ENCODE measurements around the gene RASL10A. TPM values are rescaled to one million over a fixed set of nuclear protein-coding genes. Genes with fewer than 3 reads are reported as not detected.

RASL10A gene
- total and polyA plus RNA-seq, 7 donors, result 0.32 to 3.3 (median 0.80) TPM

- TF ChIP-seq CTCF (IDR thresholded peaks at IDR 0.05), result no peak
- DNase-seq (no peak), ATAC-seq (peak in 1 of 4 donors; percentile 39)
- 36 to 46% (median 46%) methylated on average over 12 to 14 of the region's 14 CpGs for WGBS, 3 donors
- H3K4me3 ChIP-seq, result no peak overlapping the region
- peak overlapping the region; percentile 34 for H3K27ac ChIP-seq
- no peaks in the 10 kb centered on the region for H3K9me3 ChIP-seq
- no peaks in the 10 kb centered on the region for H3K27me3 ChIP-seq (ENCODE audit: insufficient read depth in 3 of 3, low read length in 2 of 3)
- intact Hi-C loops (cut with DNase I), result no loop called here
- peaks cover 23% of the 10 kb centered on the region for H3K4me1 ChIP-seq
- peaks cover 0 to 41% of the 10 kb centered on the region in 2 donors for H3K36me3 ChIP-seq (ENCODE audit: insufficient read depth in 1 of 2, low read depth in 1 of 2)
These were observed 51.7 kb downstream of the RASL10A start for GRCh38 chr22:29263791-29264276.

Other genes starting within 250 kb of the RASL10A start
- 10 to 100 TPM; 17.5 to 68.2 (median 38.0) TPM for gene KREMEN1, start 242.7 kb downstream of the RASL10A start, total RNA-seq
- 10 to 100 TPM in 1 of 3 donors, 1 to 10 TPM in 2; 7.7 to 13.9 (median 8.8) TPM for gene KREMEN1, start 242.7 kb downstream of the RASL10A start, polyA plus RNA-seq
- 1 to 10 TPM in 2 of 4 donors, under 1 TPM in 2; 0.34 to 1.3 (median 0.73) TPM for gene EMID1, start 109.8 kb downstream of the RASL10A start, total RNA-seq
- under 1 TPM; 0.13 to 0.59 (median 0.58) TPM for gene EMID1, start 109.8 kb downstream of the RASL10A start, polyA plus RNA-seq
- 10 to 100 TPM; 10.6 to 26.7 (median 16.2) TPM for gene RHBDD3, start 47.7 kb downstream of the RASL10A start, total RNA-seq
- gene RHBDD3, start 47.7 kb downstream of the RASL10A start, polyA plus RNA-seq, result 10 to 100 TPM; 20.3 to 36.5 (median 32.4) TPM
- gene EWSR1, start 47.4 kb downstream of the RASL10A start, total RNA-seq, result 100 to 1,000 TPM in 3 of 4 donors, 10 to 100 TPM in 1; 78.5 to 230 (median 156) TPM
- 100 to 1,000 TPM; 108 to 152 (median 127) TPM for gene EWSR1, start 47.4 kb downstream of the RASL10A start, polyA plus RNA-seq
- 1 to 10 TPM; 4.6 to 7.1 (median 5.7) TPM for gene GAS2L1, start 9.0 kb downstream of the RASL10A start, total RNA-seq
- gene GAS2L1, start 9.0 kb downstream of the RASL10A start, polyA plus RNA-seq, result 10 to 100 TPM in 1 of 3 donors, 1 to 10 TPM in 2; 5.0 to 19.8 (median 5.1) TPM
- 10 to 100 TPM; 26.8 to 35.3 (median 31.1) TPM for gene AP1B1, start 72.9 kb upstream of the RASL10A start, total RNA-seq
- gene AP1B1, start 72.9 kb upstream of the RASL10A start, polyA plus RNA-seq, result 10 to 100 TPM; 17.5 to 32.4 (median 30.6) TPM
- gene RFPL1, start 122.9 kb upstream of the RASL10A start, total RNA-seq, result not detected
- gene RFPL1, start 122.9 kb upstream of the RASL10A start, polyA plus RNA-seq, result not detected
- under 1 TPM; 0.08 to 0.54 (median 0.28) TPM for gene NEFH, start 164.5 kb upstream of the RASL10A start, total RNA-seq
- gene NEFH, start 164.5 kb upstream of the RASL10A start, polyA plus RNA-seq, result under 1 TPM; 0.06 to 0.18 (median 0.14) TPM
- 10 to 100 TPM; 42.8 to 56.0 (median 47.5) TPM for gene THOC5, start 238.1 kb upstream of the RASL10A start, total RNA-seq
- 10 to 100 TPM; 33.8 to 52.0 (median 40.5) TPM for gene THOC5, start 238.1 kb upstream of the RASL10A start, polyA plus RNA-seq